Neural progenitor cell (in vitro differentiated cells): Measurements from ENCODE around the gene KRTAP10-6.

ENCODE experiments used
- CTCF ChIP-seq: fragments of 200-600 bp; sonication (generic); IDR thresholded peaks from 2 replicates; pipeline ENCODE4 v1.5.1; 2017; ENCODE audit warnings: antibody characterized with exemption, mild to moderate bottlenecking
- EZH2 ChIP-seq: fragments of 200-600 bp; sonication (generic); IDR thresholded peaks from 2 replicates; pipeline ENCODE4 v1.6.1; 2017; ENCODE audit warnings: antibody characterized with exemption, mild to moderate bottlenecking, moderate library complexity
- EZH2phosphoT487 ChIP-seq: fragments of 200-600 bp; sonication (generic); IDR thresholded peaks from 2 replicates; pipeline ENCODE4 v1.6.1; 2017; ENCODE audit warnings: antibody characterized with exemption

GRCh38 chr21:44574457-44575306, 17.6 kb downstream of the KRTAP10-6 start:
- peak; percentile 4 for TF ChIP-seq CTCF
- TF ChIP-seq EZH2: no peak
- no peak for TF ChIP-seq EZH2phosphoT487
